Measurements from ENCODE around the gene CREB3L1. TPM values are rescaled to one million over a fixed set of nuclear protein-coding genes. Genes with fewer than 3 reads are reported as not detected.

The CREB3L1 gene
- total and polyA plus RNA-seq, 7 donors: 0.66 to 63.1 (median 7.2) TPM

DNA sequence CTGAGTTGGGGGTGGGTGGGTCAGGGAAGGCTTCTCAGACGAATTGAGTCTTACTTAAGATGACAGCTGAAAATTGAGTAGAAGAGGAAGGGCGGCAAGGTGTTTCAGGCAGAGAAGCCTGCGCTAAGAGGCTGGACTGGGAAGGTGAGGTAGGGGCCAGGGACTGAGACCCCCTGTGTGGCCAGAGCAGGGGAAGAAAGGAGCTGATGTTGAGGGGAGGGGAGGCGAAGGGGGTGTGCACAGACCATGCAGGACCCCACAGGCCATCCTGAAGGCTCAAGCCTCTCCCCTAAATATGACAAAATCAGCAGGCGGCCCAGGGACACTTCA is 40.6 kb upstream of the CREB3L1 start:
- intact Hi-C loops (cut with DNase I): loop anchor here (5.0 to 10.0 kb wide), 2 partner anchors 130 to 272 kb away; no protein-coding TSS in a partner anchor
- H3K36me3 ChIP-seq: no peaks in the 10 kb centered on the region

DNA sequence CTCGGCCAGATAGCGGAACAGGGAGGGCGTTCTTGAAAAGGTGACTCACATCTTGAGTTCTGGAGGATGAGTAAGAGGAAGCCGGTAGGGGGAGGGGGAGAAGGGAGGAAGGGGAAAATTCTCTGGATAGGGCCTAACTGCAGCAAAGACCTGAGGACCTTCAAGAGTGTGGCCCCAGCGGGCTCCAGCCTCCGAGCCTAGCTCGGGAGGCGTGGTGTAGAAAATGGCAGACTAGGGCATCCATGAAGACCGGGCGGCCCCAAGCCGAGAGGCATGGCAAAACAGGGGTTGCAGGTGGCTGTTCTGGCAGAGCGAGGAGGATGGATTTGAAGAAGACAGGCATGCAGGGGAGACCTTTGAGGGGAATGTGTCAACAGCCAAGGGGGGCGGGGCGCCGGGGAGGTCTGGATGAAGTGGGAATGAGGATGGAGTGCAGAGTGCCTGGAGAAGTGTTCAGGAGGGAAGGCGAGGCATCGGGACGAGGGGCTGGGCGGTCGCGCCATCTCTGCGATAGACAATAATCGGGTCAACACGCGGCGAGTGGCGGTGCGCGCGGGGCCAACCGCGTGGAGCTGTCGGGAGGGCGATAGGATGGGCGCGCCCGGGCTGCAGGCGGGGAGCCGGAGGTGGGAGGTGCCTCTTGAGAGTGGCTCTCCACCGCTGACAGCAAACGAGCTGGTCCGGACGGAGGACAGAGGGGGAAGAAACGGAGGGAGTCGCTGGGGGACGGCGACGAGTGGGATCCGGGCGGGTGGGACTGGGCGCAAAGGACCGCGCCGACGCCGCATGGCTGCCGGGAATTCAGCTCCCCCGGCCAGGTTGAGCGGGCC is 40.0 kb upstream of the CREB3L1 start:
- DNase-seq: peak; percentile 84
- WGBS, 2 donors: 4 to 10% methylated on average over 59 of the region's 59 CpGs
- no peaks in the 10 kb centered on the region for H3K36me3 ChIP-seq
- intact Hi-C loops (cut with DNase I): loop anchor here (2.0 to 10.0 kb wide), 3 partner anchors 115 to 273 kb away; no protein-coding TSS in a partner anchor
- no peaks in the 10 kb centered on the region for H3K9me3 ChIP-seq
- peaks cover 0 to 29% (median 26%) of the 10 kb centered on the region in 4 donors for H3K4me1 ChIP-seq
- TF ChIP-seq, protein P1, sequence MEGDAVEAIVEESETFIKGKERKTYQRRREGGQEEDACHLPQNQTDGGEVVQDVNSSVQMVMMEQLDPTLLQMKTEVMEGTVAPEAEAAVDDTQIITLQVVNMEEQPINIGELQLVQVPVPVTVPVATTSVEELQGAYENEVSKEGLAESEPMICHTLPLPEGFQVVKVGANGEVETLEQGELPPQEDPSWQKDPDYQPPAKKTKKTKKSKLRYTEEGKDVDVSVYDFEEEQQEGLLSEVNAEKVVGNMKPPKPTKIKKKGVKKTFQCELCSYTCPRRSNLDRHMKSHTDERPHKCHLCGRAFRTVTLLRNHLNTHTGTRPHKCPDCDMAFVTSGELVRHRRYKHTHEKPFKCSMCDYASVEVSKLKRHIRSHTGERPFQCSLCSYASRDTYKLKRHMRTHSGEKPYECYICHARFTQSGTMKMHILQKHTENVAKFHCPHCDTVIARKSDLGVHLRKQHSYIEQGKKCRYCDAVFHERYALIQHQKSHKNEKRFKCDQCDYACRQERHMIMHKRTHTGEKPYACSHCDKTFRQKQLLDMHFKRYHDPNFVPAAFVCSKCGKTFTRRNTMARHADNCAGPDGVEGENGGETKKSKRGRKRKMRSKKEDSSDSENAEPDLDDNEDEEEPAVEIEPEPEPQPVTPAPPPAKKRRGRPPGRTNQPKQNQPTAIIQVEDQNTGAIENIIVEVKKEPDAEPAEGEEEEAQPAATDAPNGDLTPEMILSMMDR (IDR thresholded peaks at IDR 0.05): no peak
- TF ChIP-seq POLR2AphosphoS5 (IDR thresholded peaks at IDR 0.05) (peak in 2 of 4 donors; percentile 39 to 42), EP300 (IDR thresholded peaks at IDR 0.05) (no peak), POLR2A (IDR thresholded peaks at IDR 0.05) (no peak)
- H3K4me3 ChIP-seq: peak overlapping the region; percentile 29 to 57 (median 50)
- peak overlapping the region; percentile 78 to 87 (median 84) for H3K27ac ChIP-seq
- H3K27me3 ChIP-seq: no peaks in the 10 kb centered on the region

More for the DNA sequence above, 40.6 kb upstream of the CREB3L1 start:
- WGBS, 2 donors: 64 to 75% methylated on average over 5 of the region's 5 CpGs
- DNase-seq: no peak
- TF ChIP-seq POLR2AphosphoS5 (IDR thresholded peaks at IDR 0.05) (no peak), EP300 (IDR thresholded peaks at IDR 0.05) (no peak), POLR2A (IDR thresholded peaks at IDR 0.05) (no peak)
- TF ChIP-seq, protein P1 (IDR thresholded peaks at IDR 0.05): no peak
- Histone ChIP-seq H3K27ac (peak overlapping the region in 2 of 4 donors; percentile 82 to 87), H3K4me1 (peaks cover 0 to 27% (median 26%) of the 10 kb centered on the region in 4 donors), H3K27me3 (no peaks in the 10 kb centered on the region), H3K9me3 (no peaks in the 10 kb centered on the region), H3K4me3 (no peak overlapping the region)

DNA sequence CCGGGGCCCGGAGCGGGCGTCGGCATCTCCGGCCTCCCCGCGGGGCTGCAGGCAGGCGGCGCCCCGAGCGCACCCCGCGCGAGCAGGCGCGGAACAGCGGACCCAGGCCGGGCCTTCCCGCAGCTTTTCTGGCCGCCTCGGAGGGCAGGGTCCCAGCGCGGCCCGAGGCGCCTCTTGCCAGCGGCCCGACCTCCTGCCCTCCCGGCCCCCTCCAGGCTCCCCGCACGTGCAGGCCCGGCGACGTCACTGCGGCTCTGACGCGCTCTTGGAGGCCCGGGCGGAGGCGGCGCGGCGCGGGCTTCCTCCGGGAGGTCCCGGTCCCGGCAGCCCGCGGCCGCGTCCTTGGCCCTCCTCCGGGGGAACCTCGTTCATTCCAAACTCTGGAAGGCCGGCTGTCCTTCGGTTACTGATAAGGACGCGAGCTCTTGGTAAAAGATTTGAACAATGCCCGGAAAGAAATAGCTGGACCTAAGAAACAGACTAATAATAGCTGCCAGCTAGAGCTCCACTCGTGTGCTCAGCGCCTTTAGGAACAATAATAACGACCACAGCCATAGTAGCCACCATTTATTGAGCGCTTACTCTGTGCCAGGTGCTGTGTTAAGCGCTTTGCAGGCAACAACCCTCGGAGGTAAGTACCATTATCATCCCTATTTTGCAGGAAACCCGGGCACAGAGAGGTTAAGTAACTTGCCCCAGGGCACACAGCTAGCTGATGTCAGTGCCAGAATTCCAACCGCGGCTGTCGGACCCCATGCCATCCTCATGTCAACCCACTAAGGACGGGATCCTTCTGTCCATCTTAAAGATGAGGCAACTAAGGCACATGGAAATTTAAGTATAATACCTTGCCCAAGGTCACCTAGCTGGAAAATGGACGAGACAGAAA is 39.1 kb upstream of the CREB3L1 start:
- peak overlapping the region; percentile 78 to 87 (median 84) for H3K27ac ChIP-seq
- H3K4me1 ChIP-seq: peaks cover 0 to 36% (median 32%) of the 10 kb centered on the region in 4 donors
- intact Hi-C loops (cut with DNase I): loop anchor here (2.0 to 10.0 kb wide), 3 partner anchors 116 to 274 kb away; no protein-coding TSS in a partner anchor
- WGBS, 2 donors: 1 to 2% methylated on average over 70 of the region's 70 CpGs
- DNase-seq: peak; percentile 89
- TF ChIP-seq POLR2A (IDR thresholded peaks at IDR 0.05) (no peak), EP300 (IDR thresholded peaks at IDR 0.05) (no peak), POLR2AphosphoS5 (IDR thresholded peaks at IDR 0.05) (peak in 1 of 4 donors; percentile 33)
- TF ChIP-seq, protein P1 (IDR thresholded peaks at IDR 0.05): peak in 1 of 4 experiments; percentile 16
- no peaks in the 10 kb centered on the region for H3K9me3 ChIP-seq
- H3K27me3 ChIP-seq: no peaks in the 10 kb centered on the region
- H3K4me3 ChIP-seq: peak overlapping the region; percentile 29 to 57 (median 50)
- H3K36me3 ChIP-seq: no peaks in the 10 kb centered on the region

DNA sequence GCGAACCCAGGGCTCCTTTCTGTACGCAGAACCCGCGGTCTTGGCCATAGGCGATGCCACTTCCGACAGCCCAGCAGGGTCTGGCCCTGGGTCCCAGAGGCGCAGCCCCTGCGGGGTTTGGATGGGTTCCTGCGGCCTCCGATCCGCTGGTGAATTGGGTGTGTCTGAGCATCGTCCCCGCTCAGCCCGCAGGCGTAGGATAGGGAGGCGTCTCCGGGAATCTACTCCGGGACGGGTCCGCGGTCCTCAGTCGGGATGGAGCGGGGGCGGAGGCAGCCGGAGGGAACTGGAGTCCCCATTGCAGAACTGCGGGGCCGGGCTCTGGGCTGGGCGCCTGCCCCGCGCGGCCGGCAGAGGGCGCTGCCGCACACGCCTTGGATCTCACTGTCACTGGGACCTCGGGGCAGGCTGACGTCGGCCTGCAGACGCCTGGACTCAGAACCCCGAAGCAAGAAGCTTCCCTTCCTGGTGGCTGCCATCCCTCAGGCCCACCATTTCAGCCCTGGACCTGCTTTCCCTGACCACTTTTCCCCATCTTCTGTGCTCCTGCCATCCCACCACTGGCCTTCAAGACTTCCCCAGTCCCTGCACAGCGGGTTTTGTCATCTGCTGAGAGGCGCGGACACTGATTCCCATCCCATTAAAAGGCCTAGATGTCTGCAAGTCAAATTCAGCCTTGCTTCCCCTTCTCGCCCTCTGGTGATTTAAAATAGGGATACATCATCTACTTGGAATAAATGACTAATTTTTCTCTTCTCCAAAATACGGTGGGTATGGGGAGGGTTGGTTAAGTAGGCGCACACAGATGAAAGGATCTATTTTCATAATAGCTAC is 38.3 kb upstream of the CREB3L1 start:
- 12% methylated on average over 46 of the region's 46 CpGs for WGBS, 2 donors
- DNase-seq: peak; percentile 94
- peak overlapping the region; percentile 11 to 57 (median 50) for H3K4me3 ChIP-seq
- intact Hi-C loops (cut with DNase I): loop anchor here (1.0 to 10.0 kb wide), 4 partner anchors 69 to 274 kb away; no protein-coding TSS in a partner anchor
- no peaks in the 10 kb centered on the region for H3K27me3 ChIP-seq
- H3K36me3 ChIP-seq: no peaks in the 10 kb centered on the region
- TF ChIP-seq, protein P1 (IDR thresholded peaks at IDR 0.05): peak; percentile 97 to 99 (median 98)
- TF ChIP-seq POLR2AphosphoS5 (IDR thresholded peaks at IDR 0.05) (peak in 1 of 4 donors; percentile 28), EP300 (IDR thresholded peaks at IDR 0.05) (no peak)
- peak overlapping the region; percentile 78 to 87 (median 84) for H3K27ac ChIP-seq
- H3K9me3 ChIP-seq: no peaks in the 10 kb centered on the region
- peaks cover 0 to 37% (median 34%) of the 10 kb centered on the region in 4 donors for H3K4me1 ChIP-seq

Data from sigmoid colon (tissue), 7 donors.